Activated naive CD4-positive, alpha-beta T cell treated with anti-CD3 and anti-CD28 coated beads for 36 hours (primary cell): Measurements from ENCODE around the gene ARAF. TPM values are rescaled to one million over a fixed set of nuclear protein-coding genes. Genes with fewer than 3 reads are reported as not detected.

ENCODE experiments used
- CTCF ChIA-PET: fragments of 350-600 bp; sonication (Branson Sonifier 250); formaldehyde crosslinking; loops from one replicate; lab custom pipeline; 2021; ENCODE audit warnings: antibody characterized with exemption; lab: Charles Lee
- DNase-seq: peaks from one replicate; pipeline ENCODE4 v3.0.0-alpha.2; 2020
- H3K27ac Mint-ChIP-seq: one replicate; pipeline ENCODE4 v1.8.0; 2021; ENCODE audit warnings: mild to moderate bottlenecking, mixed read lengths
- H3K27me3 Mint-ChIP-seq: one replicate; pipeline ENCODE4 v1.8.0; 2021; ENCODE audit warnings: low read depth, mixed read lengths
- H3K36me3 Mint-ChIP-seq: one replicate; pipeline ENCODE4 v1.8.0; 2021; ENCODE audit warnings: low read depth, mixed read lengths
- H3K4me1 Mint-ChIP-seq: one replicate; pipeline ENCODE4 v1.8.0; 2021; ENCODE audit warnings: low read depth, mixed read lengths
- H3K4me3 Mint-ChIP-seq: one replicate; pipeline ENCODE4 v1.8.0; 2021; ENCODE audit warnings: mild to moderate bottlenecking, moderate library complexity, mixed read lengths
- H3K9me3 Mint-ChIP-seq: one replicate; pipeline ENCODE4 v1.8.0; 2021; ENCODE audit warnings: mixed read lengths
- intact Hi-C: fragments of 100-400 bp; cut with micrococcal nuclease; formaldehyde crosslinking; loops from one replicate; pipeline ENCODE4 v1.15.1; 2023
- total RNA-seq, 2 experiments: library from RNA; stranded (reverse); gene quantifications; one replicate each; pipeline ENCODE4 v1.2.3, GENCODE V29; 2021

Gene ARAF
- total RNA-seq, 2 experiments from 2014 or later: 65.9 to 71.5 TPM

DNA sequence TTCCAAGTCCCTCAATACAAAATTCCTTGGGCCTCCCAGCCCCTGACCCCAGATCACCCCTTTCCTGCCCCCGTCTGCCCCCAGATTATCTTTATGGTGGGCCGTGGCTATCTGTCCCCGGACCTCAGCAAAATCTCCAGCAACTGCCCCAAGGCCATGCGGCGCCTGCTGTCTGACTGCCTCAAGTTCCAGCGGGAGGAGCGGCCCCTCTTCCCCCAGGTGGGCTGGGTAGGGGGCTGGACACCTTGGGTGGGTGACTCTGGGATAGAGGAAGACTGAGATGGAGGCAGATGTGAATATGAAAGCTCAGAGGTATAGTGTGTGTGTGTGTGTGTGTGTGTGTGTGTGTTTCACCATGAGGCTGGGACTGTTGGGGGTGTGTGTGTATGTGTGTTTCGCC, 9.8 kb downstream of the ARAF start:
- CTCF ChIA-PET: no interaction called here
- peaks cover 10% of the 10 kb centered on the region for H3K4me1 Mint-ChIP-seq
- H3K27me3 Mint-ChIP-seq: no peaks in the 10 kb centered on the region
- intact Hi-C loops: no loop called here
- H3K36me3 Mint-ChIP-seq: peaks cover 17% of the 10 kb centered on the region
- no peak overlapping the region for H3K4me3 Mint-ChIP-seq
- DNase-seq: no peak
- no peak overlapping the region for H3K27ac Mint-ChIP-seq
- H3K9me3 Mint-ChIP-seq: no peaks in the 10 kb centered on the region

DNA sequence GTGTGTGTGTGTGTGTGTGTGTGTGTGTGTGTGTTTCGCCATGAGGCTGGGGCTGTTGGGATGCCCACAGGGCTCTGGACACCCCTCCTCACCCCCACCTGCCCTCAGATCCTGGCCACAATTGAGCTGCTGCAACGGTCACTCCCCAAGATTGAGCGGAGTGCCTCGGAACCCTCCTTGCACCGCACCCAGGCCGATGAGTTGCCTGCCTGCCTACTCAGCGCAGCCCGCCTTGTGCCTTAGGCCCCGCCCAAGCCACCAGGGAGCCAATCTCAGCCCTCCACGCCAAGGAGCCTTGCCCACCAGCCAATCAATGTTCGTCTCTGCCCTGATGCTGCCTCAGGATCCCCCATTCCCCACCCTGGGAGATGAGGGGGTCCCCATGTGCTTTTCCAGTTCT, 10.2 kb downstream of the ARAF start:
- intact Hi-C loops: no loop called here
- no peak for DNase-seq
- no peak overlapping the region for H3K4me3 Mint-ChIP-seq
- CTCF ChIA-PET: no interaction called here
- peaks cover 17% of the 10 kb centered on the region for H3K36me3 Mint-ChIP-seq
- peaks cover 10% of the 10 kb centered on the region for H3K4me1 Mint-ChIP-seq
- H3K27ac Mint-ChIP-seq: no peak overlapping the region
- no peaks in the 10 kb centered on the region for H3K27me3 Mint-ChIP-seq
- H3K9me3 Mint-ChIP-seq: no peaks in the 10 kb centered on the region

DNA sequence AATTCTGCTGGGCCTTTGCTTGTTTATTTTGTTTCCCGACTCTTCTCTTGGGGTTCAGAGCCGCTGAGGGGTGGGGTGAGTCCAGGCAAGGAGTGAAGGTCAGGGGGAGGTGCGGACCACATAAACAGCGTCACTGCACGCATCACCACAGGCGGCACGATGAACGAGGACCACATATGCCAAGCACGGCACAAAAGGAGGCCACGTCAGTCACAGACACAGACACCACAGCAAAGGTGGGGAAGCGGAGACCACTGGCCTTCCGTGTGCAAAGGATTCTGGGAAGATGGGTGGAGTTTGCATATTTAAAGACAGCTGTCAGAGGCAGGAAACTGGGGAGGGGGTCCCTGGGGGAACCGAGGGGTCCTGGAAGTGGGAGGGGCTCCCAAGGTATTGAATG, 10.9 kb downstream of the ARAF start:
- Mint-ChIP-seq H3K36me3 (peaks cover 17% of the 10 kb centered on the region), H3K9me3 (no peaks in the 10 kb centered on the region), H3K27ac (no peak overlapping the region), H3K4me1 (peaks cover 10% of the 10 kb centered on the region), H3K27me3 (no peaks in the 10 kb centered on the region), H3K4me3 (no peak overlapping the region)
- DNase-seq: no peak
- CTCF ChIA-PET: no interaction called here
- intact Hi-C loops: no loop called here

DNA sequence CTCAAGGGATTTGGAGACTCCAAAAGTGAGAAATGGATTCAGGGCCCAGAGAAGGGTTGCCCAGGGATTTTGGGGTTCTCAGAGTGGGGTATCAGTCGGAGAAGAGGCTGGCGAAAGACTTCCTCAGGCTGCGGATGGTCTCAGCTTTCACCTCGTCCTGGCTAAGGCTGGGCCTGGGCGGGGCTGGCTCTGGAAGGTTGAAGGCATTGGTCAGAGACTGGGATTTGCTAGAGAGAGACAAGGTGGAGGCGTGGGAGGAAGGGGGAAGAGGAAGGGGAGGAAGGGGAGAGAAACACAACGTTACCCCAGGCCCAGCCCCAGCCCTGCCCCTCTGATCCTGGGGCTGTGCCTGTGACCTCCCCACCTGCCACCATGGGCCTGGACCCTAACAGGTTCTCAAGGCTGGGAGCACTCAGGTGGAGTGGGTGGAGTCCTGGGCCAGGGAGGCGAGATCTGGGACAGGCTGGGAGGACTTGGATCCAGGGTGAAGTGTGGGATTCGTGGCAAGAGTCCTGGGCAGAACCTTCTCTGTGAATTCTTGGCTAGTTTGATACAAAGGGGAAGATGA, 11.9 kb downstream of the ARAF start:
- Mint-ChIP-seq H3K27me3 (no peaks in the 10 kb centered on the region), H3K27ac (peak overlapping the region; percentile 66), H3K4me3 (no peak overlapping the region), H3K4me1 (peaks cover 8% of the 10 kb centered on the region), H3K36me3 (peaks cover 16% of the 10 kb centered on the region), H3K9me3 (no peaks in the 10 kb centered on the region)
- intact Hi-C loops: no loop called here
- CTCF ChIA-PET: no interaction called here
- no peak for DNase-seq

DNA sequence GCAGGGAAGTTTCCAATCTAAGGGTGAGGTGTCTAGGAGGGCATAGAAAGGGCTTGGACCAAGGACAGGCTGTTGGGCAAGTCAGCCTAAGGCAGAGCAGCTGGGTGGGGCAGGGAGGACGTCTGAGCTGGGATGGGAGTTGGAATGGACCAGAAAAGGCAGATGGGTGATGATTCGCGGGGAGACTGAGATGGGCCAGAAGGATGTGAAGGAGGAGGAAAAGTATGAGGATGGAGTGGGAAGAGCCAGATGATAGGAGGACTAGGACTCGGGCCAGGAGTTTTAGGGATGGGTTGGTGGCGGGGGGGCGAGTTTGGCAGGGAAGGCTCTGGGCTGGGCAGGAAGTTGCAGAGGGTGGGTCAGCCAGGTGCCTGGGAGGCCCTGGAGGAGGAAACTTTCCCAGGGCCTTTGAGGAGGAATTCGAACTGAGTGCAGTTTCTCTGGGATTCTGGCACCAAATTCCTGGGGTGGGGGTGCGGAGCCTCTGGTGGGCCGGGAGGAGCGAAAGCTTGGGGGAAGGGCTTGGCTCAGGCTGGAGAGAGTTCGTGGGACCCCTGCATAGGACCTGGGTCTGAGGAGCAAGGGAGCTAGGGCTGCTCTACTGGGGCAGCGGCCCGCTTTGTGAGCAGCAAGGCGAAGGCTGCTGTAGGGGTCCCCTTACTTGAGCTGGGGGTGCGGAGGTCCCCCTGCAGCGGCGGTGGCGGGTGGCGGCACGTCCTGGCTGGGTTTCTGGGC, 12.5 kb downstream of the ARAF start:
- intact Hi-C loops: no loop called here
- Mint-ChIP-seq H3K4me3 (peak overlapping the region; percentile 19), H3K27ac (no peak overlapping the region), H3K9me3 (no peaks in the 10 kb centered on the region), H3K27me3 (no peaks in the 10 kb centered on the region), H3K36me3 (peaks cover 13% of the 10 kb centered on the region), H3K4me1 (peaks cover 11% of the 10 kb centered on the region)
- CTCF ChIA-PET: interaction anchor here (0.6 kb wide), 1 partner anchor 11 kb away, joined by 3 read pairs; no protein-coding TSS in a partner anchor
- no peak for DNase-seq

DNA sequence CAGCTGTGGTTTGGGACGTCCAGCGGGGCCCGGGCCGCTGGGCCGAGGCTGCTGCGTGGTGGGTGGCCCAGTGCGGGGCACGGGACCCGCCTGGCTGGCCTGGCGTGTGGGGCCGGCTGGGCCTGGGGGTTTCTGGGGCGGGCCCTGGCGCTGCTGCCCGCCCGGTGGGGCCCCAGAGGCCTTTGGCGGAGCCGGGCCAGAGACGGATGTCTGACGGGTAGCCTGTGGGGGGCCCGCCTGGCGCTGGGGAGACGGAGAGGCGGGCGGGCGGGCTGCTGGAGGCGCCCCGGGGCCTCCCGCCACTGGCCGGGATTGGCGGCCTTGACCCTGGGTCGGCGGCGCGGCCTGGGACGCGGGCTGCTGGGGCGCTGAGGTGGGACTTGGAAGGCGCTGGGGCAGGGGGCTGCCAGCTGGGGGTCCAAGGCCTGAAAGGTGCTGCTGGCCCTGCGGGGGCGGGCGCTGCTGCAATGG, 13.1 kb downstream of the ARAF start:
- H3K27ac Mint-ChIP-seq: no peak overlapping the region
- H3K4me1 Mint-ChIP-seq: peaks cover 15% of the 10 kb centered on the region
- CTCF ChIA-PET: interaction anchor here (0.6 kb wide), 1 partner anchor 12 kb away, joined by 3 read pairs; no protein-coding TSS in a partner anchor
- H3K27me3 Mint-ChIP-seq: no peaks in the 10 kb centered on the region
- peaks cover 12% of the 10 kb centered on the region for H3K36me3 Mint-ChIP-seq
- no peak for DNase-seq
- H3K4me3 Mint-ChIP-seq: no peak overlapping the region
- intact Hi-C loops: no loop called here
- no peaks in the 10 kb centered on the region for H3K9me3 Mint-ChIP-seq

DNA sequence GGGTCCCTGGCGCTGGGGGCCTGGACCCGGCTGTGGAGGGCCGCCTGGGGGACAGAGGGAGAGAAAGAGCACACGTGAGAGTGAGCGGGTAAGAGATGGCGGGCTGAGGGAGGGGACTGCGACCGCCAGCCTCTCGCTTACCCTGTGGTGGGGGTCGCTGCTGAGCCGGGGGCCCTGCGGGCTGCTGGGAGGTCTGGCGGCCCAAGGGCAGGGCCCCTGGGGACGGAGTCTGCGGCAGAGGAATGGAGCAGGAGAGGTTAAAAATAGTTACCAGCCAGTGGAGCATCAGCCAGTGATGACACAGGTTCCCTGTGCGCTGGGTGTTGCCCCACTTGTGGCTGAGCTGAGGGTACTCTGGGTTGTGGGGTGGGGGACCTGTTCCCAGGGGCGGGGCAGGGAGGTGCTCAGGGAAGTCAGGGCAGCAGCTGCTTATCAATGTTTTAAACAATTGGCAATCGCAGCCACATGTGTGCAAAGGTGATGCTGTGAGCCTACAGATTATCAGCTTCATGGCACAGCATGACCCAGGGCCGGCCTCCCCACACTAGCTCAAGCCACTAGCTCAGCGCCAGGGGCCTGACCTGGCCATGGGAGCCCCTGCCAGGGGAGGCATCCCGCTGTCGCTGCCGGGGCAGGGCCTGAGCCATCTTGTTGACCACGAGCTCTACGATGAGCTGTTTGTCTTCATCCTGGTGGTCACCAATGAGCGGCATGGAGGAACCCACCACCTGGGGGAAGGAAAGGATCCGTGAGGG, 13.7 kb downstream of the ARAF start:
- CTCF ChIA-PET: no interaction called here
- Mint-ChIP-seq H3K27ac (no peak overlapping the region), H3K9me3 (no peaks in the 10 kb centered on the region), H3K36me3 (peaks cover 9% of the 10 kb centered on the region), H3K27me3 (no peaks in the 10 kb centered on the region), H3K4me3 (no peak overlapping the region), H3K4me1 (peaks cover 20% of the 10 kb centered on the region)
- DNase-seq: no peak
- intact Hi-C loops: no loop called here

DNA sequence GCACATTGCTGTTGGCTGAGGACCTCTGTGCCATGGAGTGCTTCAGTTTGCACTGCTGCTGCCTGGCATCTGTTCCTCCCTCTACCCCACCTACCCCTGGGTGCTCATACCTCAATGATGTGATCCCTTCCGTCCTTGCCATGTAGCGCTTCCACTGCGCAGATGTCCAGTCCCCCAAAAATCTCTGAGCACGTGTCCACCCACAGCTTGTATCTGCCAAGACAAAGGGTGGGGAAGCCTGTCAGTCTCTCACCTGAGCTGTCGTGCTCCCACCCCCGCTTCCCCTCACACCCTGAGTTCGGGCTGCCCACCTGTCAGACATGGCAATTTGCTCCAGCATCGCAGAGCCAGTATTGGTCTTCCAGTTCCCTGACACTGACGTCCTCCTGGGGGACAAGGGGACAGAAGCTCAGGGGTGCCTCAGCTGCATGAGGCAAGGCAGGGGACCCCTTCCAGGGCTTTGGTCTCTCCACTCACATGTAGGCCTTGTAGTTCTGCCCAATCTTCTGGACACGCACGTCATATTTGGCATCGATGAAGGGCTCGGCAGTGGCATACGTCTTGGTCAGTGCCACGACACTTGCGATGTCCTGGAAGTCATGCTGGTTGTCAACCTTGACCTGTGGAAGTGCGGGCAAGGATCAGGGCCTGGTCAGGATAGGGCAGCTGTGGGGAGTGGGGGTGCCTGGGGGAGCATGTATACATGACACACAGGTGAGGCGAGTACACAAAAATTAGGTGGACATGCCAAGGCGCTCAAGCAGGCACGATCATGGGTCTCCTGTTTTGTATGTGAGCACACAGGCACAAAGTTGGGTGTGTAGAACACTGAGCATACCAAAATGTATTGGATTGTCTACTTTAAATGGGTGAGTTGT, 15.3 kb downstream of the ARAF start:
- H3K27ac Mint-ChIP-seq: no peak overlapping the region
- H3K4me3 Mint-ChIP-seq: no peak overlapping the region
- intact Hi-C loops: no loop called here
- H3K27me3 Mint-ChIP-seq: no peaks in the 10 kb centered on the region
- H3K9me3 Mint-ChIP-seq: no peaks in the 10 kb centered on the region
- DNase-seq: no peak
- peaks cover 5% of the 10 kb centered on the region for H3K36me3 Mint-ChIP-seq
- CTCF ChIA-PET: no interaction called here
- H3K4me1 Mint-ChIP-seq: peaks cover 27% of the 10 kb centered on the region

DNA sequence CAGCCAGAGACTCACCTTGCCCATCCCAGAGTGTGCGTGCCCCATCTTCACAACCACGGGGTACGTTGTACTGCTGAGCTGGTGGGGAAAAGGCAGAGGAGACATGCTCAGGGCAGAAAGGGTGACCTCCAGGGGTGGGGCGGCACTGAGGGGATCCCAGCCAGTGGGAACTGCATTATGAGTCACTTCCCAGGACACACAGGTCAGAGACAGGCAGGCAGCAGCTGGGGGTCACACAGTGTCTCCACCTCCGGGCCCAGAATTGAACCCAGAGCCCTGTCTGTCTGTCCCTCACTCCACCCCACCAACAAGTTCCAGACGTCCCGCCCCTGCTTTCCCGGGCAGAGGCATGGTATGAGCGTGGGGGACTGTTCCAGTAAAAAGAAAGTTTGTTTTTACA, 16.4 kb downstream of the ARAF start:
- H3K27ac Mint-ChIP-seq: no peak overlapping the region
- no peak overlapping the region for H3K4me3 Mint-ChIP-seq
- DNase-seq: no peak
- intact Hi-C loops: no loop called here
- CTCF ChIA-PET: no interaction called here
- H3K9me3 Mint-ChIP-seq: no peaks in the 10 kb centered on the region
- no peaks in the 10 kb centered on the region for H3K36me3 Mint-ChIP-seq
- no peaks in the 10 kb centered on the region for H3K27me3 Mint-ChIP-seq
- peaks cover 39% of the 10 kb centered on the region for H3K4me1 Mint-ChIP-seq

DNA sequence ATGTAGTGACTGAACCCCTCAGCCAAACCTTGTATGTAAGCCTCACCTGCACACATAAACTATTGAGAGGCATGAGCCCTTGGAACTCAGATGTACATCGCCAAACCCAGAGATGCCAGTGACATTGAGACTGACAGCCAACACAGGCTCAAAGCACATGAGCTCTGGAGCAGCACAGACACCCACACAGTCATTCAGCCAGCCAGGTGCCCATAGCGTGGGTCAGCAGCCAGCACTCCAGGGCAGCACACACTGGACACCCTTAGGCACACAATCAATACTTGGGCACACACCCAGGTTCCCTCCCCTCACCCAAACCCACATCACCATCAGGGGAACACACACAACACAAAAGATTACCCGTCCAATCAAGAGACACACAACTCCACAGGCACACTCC, 16.9 kb downstream of the ARAF start:
- intact Hi-C loops: no loop called here
- H3K27ac Mint-ChIP-seq: no peak overlapping the region

DNA sequence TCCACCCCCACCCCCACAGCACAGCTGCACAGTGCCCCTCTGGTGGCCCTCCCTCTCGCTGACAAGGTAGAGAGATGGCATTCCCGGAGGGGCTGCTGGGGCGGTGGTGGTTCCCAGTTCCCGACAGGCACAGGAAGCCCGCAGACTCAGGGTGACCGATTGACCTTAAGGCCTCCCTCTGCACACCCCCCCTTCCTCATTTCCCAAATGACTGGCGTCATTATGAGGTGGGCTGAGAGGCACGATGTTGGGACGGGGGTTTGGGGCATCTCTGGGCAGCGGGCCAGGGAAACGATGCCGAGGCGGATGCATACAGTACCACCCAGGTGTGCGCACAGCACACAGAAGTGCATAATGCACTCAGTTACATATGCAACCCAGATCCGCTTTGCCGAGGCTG, 17.7 kb downstream of the ARAF start:
- intact Hi-C loops: no loop called here
- Mint-ChIP-seq H3K4me1 (peaks cover 35% of the 10 kb centered on the region), H3K36me3 (no peaks in the 10 kb centered on the region), H3K9me3 (no peaks in the 10 kb centered on the region), H3K4me3 (no peak overlapping the region), H3K27me3 (no peaks in the 10 kb centered on the region), H3K27ac (no peak overlapping the region)
- CTCF ChIA-PET: no interaction called here
- DNase-seq: no peak

More for the DNA sequence above, 16.9 kb downstream of the ARAF start:
- Mint-ChIP-seq H3K4me1 (peaks cover 39% of the 10 kb centered on the region), H3K4me3 (no peak overlapping the region), H3K36me3 (no peaks in the 10 kb centered on the region), H3K9me3 (no peaks in the 10 kb centered on the region), H3K27me3 (no peaks in the 10 kb centered on the region)
- CTCF ChIA-PET: no interaction called here
- DNase-seq: no peak

DNA sequence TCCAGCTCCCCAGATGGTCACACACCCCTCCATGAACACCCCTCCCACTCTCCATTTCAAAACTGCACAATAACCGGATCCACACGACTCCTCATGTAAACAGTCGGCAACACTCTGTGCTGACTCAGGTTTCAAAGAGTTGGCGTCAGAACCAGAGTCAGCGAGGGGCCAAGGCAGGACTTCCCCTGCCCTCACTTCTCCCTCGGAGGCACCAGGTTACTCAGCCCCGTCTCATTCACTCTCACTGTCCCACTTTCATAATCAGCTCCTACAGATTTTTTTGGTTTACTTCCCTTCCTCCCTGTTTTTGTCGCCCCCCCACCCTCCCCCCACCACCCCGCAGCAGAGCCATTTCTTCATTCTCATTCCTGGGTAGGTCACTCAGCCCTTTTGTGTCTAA, 18.5 kb downstream of the ARAF start:
- Mint-ChIP-seq H3K27me3 (no peaks in the 10 kb centered on the region), H3K9me3 (no peaks in the 10 kb centered on the region), H3K27ac (no peak overlapping the region), H3K4me3 (no peak overlapping the region), H3K36me3 (no peaks in the 10 kb centered on the region), H3K4me1 (peaks cover 39% of the 10 kb centered on the region)
- intact Hi-C loops: no loop called here
- CTCF ChIA-PET: no interaction called here
- DNase-seq: peak; percentile 63
